Fibroblast of pulmonary artery (primary cell): ENCODE data around the gene SPTBN1.
"Not testable (repeated sequence)": the region's sequence is repeated elsewhere in the genome, so short reads cannot be mapped to it uniquely, and the experiment has no call there.

ENCODE experiments used
- DNase-seq: peaks from one replicate; pipeline ENCODE4 v3.0.0-alpha.2; 2010; ENCODE audit warnings: low read depth
- H3K4me3 ChIP-seq: replicated peaks from 2 replicates; pipeline ENCODE4 v1.5.1; 2011; ENCODE audit warnings: low read depth, mild to moderate bottlenecking, control low read depth, low read length, moderate library complexity
- CTCF ChIP-seq: IDR thresholded peaks from 2 replicates; pipeline ENCODE4 v1.5.1; 2011; ENCODE audit warnings: mild to moderate bottlenecking, control low read depth, low read length, inconsistent platforms; ENCODE audit errors: missing control alignments

The SPTBN1 gene

GRCh38 chr2:54514822-54515569 lies 58.9 kb downstream of the SPTBN1 start:
- no peak for TF ChIP-seq CTCF
- no peak overlapping the region for H3K4me3 ChIP-seq
- DNase-seq = no peak

- TF ChIP-seq CTCF = no peak
- no peak overlapping the region for H3K4me3 ChIP-seq
Observed at GRCh38 chr2:54516842-54517241, 60.7 kb downstream of the SPTBN1 start.

GRCh38 chr2:54518016-54518415 lies 61.9 kb downstream of the SPTBN1 start:
- not testable (repeated sequence) for H3K4me3 ChIP-seq, DNase-seq

More at GRCh38 chr2:54516842-54517241, 60.7 kb downstream of the SPTBN1 start:
- DNase-seq = no peak

- TF ChIP-seq CTCF = no peak
- DNase-seq = no peak
- H3K4me3 ChIP-seq = no peak overlapping the region
Observed at GRCh38 chr2:54518430-54518829, 62.3 kb downstream of the SPTBN1 start.

- no peak for TF ChIP-seq CTCF
- DNase-seq = no peak
- H3K4me3 ChIP-seq = no peak overlapping the region
Observed at GRCh38 chr2:54519841-54520459, 63.8 kb downstream of the SPTBN1 start.

GRCh38 chr2:54520687-54521086 lies 64.6 kb downstream of the SPTBN1 start:
- H3K4me3 ChIP-seq = no peak overlapping the region
- DNase-seq = peak; percentile 86
- no peak for TF ChIP-seq CTCF

GRCh38 chr2:54522624-54523281 lies 66.6 kb downstream of the SPTBN1 start:
- DNase-seq = peak; percentile 67
- peak; percentile 58 for TF ChIP-seq CTCF
- no peak overlapping the region for H3K4me3 ChIP-seq
